Upper lobe of right lung (tissue), 1 donor: Measurements from ENCODE around the gene CEACAM21. TPM values are rescaled to one million over a fixed set of nuclear protein-coding genes. Genes with fewer than 3 reads are reported as not detected.

ENCODE experiments used
- ATAC-seq: fragments of 200-7000 bp; cut with Tn5 transposase; one replicate; pipeline ENCODE4 v1.9.1; 2020; ENCODE audit warnings: mild to moderate bottlenecking, moderate library complexity
- DNase-seq: peaks from one replicate; pipeline ENCODE4 v3.0.0-alpha.2; 2020
- H3K27ac ChIP-seq: fragments of 200-600 bp; one replicate; pipeline ENCODE4 v1.8.0; 2022
- H3K27me3 ChIP-seq: fragments of 200-600 bp; one replicate; pipeline ENCODE4 v1.8.0; 2022; ENCODE audit warnings: mild to moderate bottlenecking
- H3K36me3 ChIP-seq: fragments of 200-600 bp; one replicate; pipeline ENCODE4 v1.8.0; 2022
- H3K4me1 ChIP-seq: fragments of 200-600 bp; one replicate; pipeline ENCODE4 v1.8.0; 2022
- H3K4me3 ChIP-seq: fragments of 200-600 bp; one replicate; pipeline ENCODE4 v1.8.0; 2022; ENCODE audit warnings: mild to moderate bottlenecking
- H3K9me3 ChIP-seq: fragments of 200-600 bp; one replicate; pipeline ENCODE4 v1.8.0; 2022
- CTCF ChIP-seq: fragments of 200-600 bp; IDR thresholded peaks from one replicate; pipeline ENCODE4 v1.8.0; 2022; ENCODE audit warnings: antibody characterized with exemption
- intact Hi-C: fragments of 100-400 bp; cut with DNase I; formaldehyde crosslinking; loops from one replicate; pipeline ENCODE4 v1.11.0; 2022
- total RNA-seq: library from RNA; stranded (reverse); fragmentation: NEBNext Ultra II Directional; extraction: Animal tissue kit (Norgen Biotek cat#: 25700); gene quantifications from one replicate; pipeline ENCODE4 v1.2.1, GENCODE V29; 2021
- donor health status: DM: no; HTN: yes; CAD: no; lungs with severe emphysema.

CEACAM21 gene
- total RNA-seq, 1 donor from 2014 or later, result 16.3 TPM

DNA sequence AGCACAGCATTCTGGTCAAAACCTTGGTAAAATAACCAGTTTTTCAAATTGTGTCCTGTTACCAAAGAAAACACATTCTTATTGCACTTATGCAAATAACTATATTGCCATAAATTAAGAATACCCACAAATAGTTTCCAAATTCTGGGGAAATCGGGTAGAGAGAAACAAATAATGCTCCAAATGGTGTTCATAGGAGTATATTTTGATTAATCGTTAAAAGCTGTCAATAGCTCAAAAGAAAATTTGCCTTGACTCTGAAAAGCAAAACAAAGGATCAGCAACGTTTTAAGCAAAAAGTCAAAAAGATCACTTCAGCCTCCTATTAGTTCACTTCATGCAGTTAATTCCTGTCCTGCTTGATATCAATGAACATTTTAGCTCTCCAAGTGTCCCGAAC, 22.2 kb upstream of the CEACAM21 start:
- H3K36me3 ChIP-seq, result no peaks in the 10 kb centered on the region
- no peaks in the 10 kb centered on the region for H3K9me3 ChIP-seq
- DNase-seq (no peak), ATAC-seq (no peak)
- TF ChIP-seq CTCF, result no peak
- peaks cover 15% of the 10 kb centered on the region for H3K4me1 ChIP-seq
- peaks cover 3% of the 10 kb centered on the region for H3K27me3 ChIP-seq
- intact Hi-C loops, result no loop called here
- H3K27ac ChIP-seq, result no peak overlapping the region
- no peak overlapping the region for H3K4me3 ChIP-seq

DNA sequence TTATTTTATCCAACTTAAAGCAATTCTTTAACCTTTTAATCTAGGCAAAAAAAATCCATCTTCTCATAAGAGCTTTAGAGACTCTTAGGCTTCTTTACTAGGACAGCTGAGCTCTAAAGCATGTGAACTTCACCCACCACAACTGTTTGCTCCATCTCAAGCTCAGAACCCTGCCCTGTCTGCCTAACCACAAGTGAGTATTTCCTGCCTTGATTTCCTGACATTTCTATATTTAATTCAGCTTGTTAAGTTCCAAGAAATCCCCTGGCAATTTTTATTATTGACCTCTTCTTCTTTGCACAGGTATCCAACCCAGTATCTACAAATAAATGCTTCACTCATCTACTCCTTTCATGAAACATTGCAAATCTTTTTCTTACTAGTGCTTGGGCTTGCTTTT, 21.1 kb upstream of the CEACAM21 start:
- DNase-seq (no peak), ATAC-seq (peak; percentile 55)
- intact Hi-C loops, result no loop called here
- peaks cover 7% of the 10 kb centered on the region for H3K4me1 ChIP-seq
- TF ChIP-seq CTCF, result no peak
- H3K27me3 ChIP-seq, result peaks cover 3% of the 10 kb centered on the region
- H3K27ac ChIP-seq, result no peak overlapping the region
- no peaks in the 10 kb centered on the region for H3K36me3 ChIP-seq
- no peak overlapping the region for H3K4me3 ChIP-seq
- no peaks in the 10 kb centered on the region for H3K9me3 ChIP-seq

GRCh38 chr19:41555748-41556147, 20.2 kb upstream of the CEACAM21 start:
- Histone ChIP-seq H3K4me1 (peaks cover 7% of the 10 kb centered on the region), H3K4me3 (no peak overlapping the region), H3K27ac (no peak overlapping the region), H3K9me3 (no peaks in the 10 kb centered on the region), H3K27me3 (no peaks in the 10 kb centered on the region), H3K36me3 (no peaks in the 10 kb centered on the region)
- ATAC-seq, result no peak
- TF ChIP-seq CTCF, result no peak
- no peak for DNase-seq
- intact Hi-C loops, result no loop called here

- no peaks in the 10 kb centered on the region for H3K36me3 ChIP-seq
- H3K9me3 ChIP-seq, result no peaks in the 10 kb centered on the region
- H3K27me3 ChIP-seq, result peaks cover 23% of the 10 kb centered on the region
- no peak for TF ChIP-seq CTCF
- DNase-seq (no peak), ATAC-seq (peak; percentile 24)
- H3K27ac ChIP-seq, result no peak overlapping the region
- no peak overlapping the region for H3K4me3 ChIP-seq
- intact Hi-C loops, result no loop called here
- H3K4me1 ChIP-seq, result peaks cover 18% of the 10 kb centered on the region
Measured at GRCh38 chr19:41563854-41564514, 12.0 kb upstream of the CEACAM21 start.

- no peak for TF ChIP-seq CTCF
- no peak for DNase-seq
- no peaks in the 10 kb centered on the region for H3K9me3 ChIP-seq
- peak; percentile 57 for ATAC-seq
- no peaks in the 10 kb centered on the region for H3K36me3 ChIP-seq
- intact Hi-C loops, result no loop called here
- H3K27me3 ChIP-seq, result peaks cover 23% of the 10 kb centered on the region
- no peak overlapping the region for H3K27ac ChIP-seq
- no peak overlapping the region for H3K4me3 ChIP-seq
- H3K4me1 ChIP-seq, result peaks cover 18% of the 10 kb centered on the region
Measured at GRCh38 chr19:41564515-41565378, 11.2 kb upstream of the CEACAM21 start.
